Effector memory CD4-positive, alpha-beta T cell (primary cell): Measurements from ENCODE around the gene TAC4.

ENCODE experiments used
- DNase-seq, 3 donors: peaks; one replicate each; pipeline ENCODE4 v3.0.0-alpha.2; 2020
- H3K27ac ChIP-seq: 2 replicates; pipeline ENCODE4 v1.7.0; 2013; ENCODE audit warnings: mild to moderate bottlenecking, low read length, moderate library complexity; ENCODE audit not compliant: insufficient read depth, poor library complexity, severe bottlenecking
- H3K27me3 ChIP-seq: replicated peaks from 2 replicates; pipeline ENCODE4 v1.7.0; 2013; ENCODE audit warnings: mild to moderate bottlenecking, low read length; ENCODE audit not compliant: insufficient read depth, control insufficient read depth, poor library complexity, severe bottlenecking
- H3K36me3 ChIP-seq: 2 replicates; pipeline ENCODE4 v1.7.0; 2013; ENCODE audit warnings: mild to moderate bottlenecking, low read length, moderate library complexity; ENCODE audit not compliant: control insufficient read depth, insufficient read depth
- H3K4me1 ChIP-seq: 2 replicates; pipeline ENCODE4 v1.7.0; 2013; ENCODE audit warnings: low read length, mild to moderate bottlenecking; ENCODE audit not compliant: control insufficient read depth, insufficient read depth, poor library complexity, severe bottlenecking
- H3K4me3 ChIP-seq: 2 replicates; pipeline ENCODE4 v1.7.0; 2013; ENCODE audit warnings: low read length, low read depth, mild to moderate bottlenecking; ENCODE audit not compliant: insufficient read depth, poor library complexity, severe bottlenecking
- H3K9me3 ChIP-seq: 2 replicates; pipeline ENCODE4 v1.7.0; 2013; ENCODE audit warnings: mild to moderate bottlenecking, low read length, moderate library complexity; ENCODE audit not compliant: control insufficient read depth

Gene TAC4

DNA sequence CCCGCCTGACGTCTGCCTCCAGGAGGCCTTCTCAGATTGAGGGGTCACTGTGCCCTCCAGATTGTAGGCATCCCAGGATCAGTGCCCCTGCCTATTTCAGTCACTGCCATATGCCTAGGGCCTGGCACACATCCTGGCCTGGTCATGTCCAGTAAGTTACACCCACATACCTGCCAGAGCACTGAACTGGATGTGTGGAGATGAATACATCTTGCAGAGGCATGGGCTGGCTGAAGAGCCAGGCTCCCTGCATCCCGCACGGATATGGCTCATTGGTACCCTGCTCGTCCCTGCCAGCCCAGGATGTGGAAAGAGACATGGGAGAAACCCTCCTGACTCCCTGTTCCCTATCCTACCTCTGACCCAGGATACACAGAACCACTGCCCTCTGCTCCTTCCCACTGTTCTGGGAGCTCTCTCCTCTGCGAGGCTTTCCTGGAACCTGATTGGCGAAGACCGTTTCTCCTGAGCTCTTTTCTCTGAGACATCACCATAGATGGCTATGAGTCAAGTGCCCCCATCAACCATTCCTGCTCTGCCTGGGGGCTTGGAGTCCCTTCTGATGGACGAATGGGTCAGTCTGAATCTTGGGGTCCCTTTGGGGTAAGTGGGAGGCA is 40.0 kb upstream of the TAC4 start:
- Histone ChIP-seq H3K36me3 (no peaks in the 10 kb centered on the region), H3K9me3 (no peaks in the 10 kb centered on the region), H3K4me1 (no peaks in the 10 kb centered on the region), H3K27ac (no peak overlapping the region), H3K4me3 (no peak overlapping the region), H3K27me3 (peaks cover 16% of the 10 kb centered on the region)
- no peak for DNase-seq

DNA sequence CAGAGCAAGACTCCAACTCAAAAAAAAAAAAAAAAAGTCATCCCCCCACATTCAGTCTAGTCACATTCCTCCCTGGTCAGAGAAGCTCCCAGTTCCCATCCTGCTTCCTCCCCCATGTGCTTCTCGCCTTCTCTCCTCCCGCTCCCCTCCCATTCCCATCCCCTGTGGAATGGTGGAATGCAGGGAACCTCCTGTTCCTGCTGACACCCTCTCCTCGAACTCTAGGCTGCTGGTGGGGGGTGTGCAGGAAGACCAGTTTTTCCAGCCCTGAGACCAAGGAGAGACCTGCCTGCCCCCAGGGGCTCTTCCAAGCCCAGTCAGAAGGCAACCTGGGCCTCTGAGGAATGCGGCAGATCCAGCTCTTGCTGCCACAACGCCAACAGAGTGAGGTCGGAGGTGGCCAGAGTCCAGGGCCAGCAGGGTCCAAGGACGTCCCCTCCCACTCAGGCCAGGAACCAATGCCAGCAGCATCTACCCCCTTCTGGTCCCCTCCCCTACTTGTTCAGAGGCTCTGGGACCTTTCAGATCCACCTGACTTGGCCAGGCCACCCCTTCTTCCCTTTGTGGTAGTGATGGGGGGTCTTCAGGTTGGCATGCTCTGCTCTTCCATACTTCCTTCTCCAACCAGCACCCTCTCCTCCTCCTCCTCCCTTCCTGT is 39.3 kb upstream of the TAC4 start:
- Histone ChIP-seq H3K4me1 (no peaks in the 10 kb centered on the region), H3K36me3 (no peaks in the 10 kb centered on the region), H3K4me3 (no peak overlapping the region), H3K27me3 (peaks cover 16% of the 10 kb centered on the region), H3K27ac (no peak overlapping the region), H3K9me3 (no peaks in the 10 kb centered on the region)
- no peak for DNase-seq

DNA sequence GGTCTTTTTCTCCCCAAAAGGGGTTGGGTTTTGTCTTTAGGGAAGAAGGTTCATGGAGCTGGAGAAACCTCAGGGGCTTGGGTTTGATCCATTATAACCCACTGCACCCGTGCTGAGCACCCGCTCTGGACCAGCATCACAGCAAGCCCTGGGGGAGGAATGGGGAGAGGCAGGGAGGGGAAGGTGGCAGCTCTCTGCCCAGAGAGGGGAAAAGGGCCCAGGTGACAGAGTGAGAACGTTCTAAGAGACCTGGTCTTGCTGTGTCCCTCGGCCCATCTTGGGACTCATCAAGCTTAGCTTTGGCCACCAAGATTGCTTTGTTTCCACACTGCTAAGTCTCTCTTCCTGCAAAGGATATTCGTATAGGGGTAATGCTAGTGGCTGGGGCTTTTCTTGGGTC is 38.2 kb upstream of the TAC4 start:
- no peaks in the 10 kb centered on the region for H3K36me3 ChIP-seq
- no peaks in the 10 kb centered on the region for H3K9me3 ChIP-seq
- H3K4me1 ChIP-seq = no peaks in the 10 kb centered on the region
- no peak overlapping the region for H3K4me3 ChIP-seq
- peaks cover 22% of the 10 kb centered on the region for H3K27me3 ChIP-seq
- DNase-seq = no peak
- H3K27ac ChIP-seq = no peak overlapping the region

DNA sequence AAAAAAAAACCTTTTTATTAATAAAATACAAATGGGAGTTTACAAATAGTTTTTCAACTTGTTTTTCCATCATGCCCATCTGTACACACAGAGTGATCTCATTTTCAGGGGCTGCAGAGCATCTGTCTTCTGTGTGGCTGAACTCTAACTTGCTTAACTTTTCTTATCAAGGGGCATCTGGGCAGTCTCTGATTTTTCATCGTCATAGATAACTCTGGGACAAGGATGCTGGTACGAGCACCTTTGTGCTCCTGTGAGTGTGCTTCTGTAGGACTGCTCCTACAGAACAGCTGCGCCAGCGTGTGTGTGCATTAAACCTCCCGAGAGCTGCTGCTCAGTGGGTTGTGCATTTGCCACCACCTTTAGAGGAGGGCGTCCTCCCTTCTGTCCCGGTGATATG is 34.6 kb upstream of the TAC4 start:
- peaks cover 22% of the 10 kb centered on the region for H3K27me3 ChIP-seq

DNA sequence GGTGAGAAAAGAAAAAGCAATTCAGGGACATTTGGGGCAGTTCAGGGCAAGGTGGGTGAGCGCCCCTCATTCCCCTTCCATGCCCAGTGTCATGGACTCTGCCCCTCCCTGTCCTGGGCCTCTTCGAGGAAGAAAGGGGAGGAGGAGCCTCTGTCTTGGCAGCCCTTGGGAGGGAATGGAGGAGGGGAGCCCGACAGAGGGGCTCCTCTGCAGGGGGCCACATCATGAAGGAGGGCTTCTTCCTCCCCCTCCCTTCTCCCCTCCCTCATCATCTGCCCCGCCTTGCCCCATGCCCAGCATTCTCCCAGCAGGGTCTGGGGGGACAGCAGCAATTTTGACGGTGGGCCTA is 33.2 kb upstream of the TAC4 start:
- DNase-seq = no peak
- no peaks in the 10 kb centered on the region for H3K9me3 ChIP-seq
- H3K27me3 ChIP-seq = peaks cover 22% of the 10 kb centered on the region
- H3K4me3 ChIP-seq = no peak overlapping the region
- no peak overlapping the region for H3K27ac ChIP-seq
- H3K36me3 ChIP-seq = no peaks in the 10 kb centered on the region
- H3K4me1 ChIP-seq = peaks cover 7% of the 10 kb centered on the region

More for the DNA sequence above, 34.6 kb upstream of the TAC4 start:
- Histone ChIP-seq H3K36me3 (no peaks in the 10 kb centered on the region), H3K4me3 (no peak overlapping the region), H3K27ac (no peak overlapping the region), H3K9me3 (no peaks in the 10 kb centered on the region), H3K4me1 (peaks cover 7% of the 10 kb centered on the region)
- no peak for DNase-seq

DNA sequence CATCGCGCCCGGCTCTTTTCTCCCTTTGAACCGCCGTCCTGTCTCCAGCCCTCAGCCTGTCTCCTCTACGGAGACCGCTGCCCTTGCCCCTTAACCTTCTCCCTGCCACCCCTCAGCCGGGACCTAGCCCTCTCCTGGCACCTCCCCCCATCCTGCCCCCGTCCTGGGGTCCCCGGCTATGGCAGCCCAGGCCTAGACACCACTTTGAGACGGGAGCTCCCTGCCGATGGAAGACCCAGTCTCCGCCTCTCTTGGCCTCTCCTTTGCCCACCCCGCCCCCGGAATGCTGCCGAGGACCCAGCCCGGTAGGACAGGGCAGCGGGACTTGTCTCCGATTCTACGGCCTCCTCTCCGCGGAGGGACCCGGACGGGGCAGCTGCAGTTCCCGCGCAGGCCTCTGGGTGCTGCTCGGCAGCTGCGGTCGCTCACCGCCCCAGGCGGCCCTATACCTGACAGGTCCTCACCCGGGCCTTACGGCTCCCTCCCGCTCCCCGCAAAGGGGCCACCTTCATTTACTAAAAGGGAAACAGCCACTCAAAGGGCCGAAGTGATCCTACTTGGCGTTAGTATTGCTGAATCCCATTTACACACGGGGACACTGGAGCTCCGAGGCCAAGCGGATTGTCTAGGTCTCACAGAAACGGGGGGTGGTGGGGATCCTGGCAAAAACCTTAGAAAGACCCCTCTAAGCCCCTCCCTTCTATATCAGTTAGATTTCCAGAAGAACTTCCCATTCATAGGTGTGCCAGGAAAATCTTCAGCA is 32.6 kb upstream of the TAC4 start:
- H3K9me3 ChIP-seq = no peaks in the 10 kb centered on the region
- DNase-seq = peak; percentile 37 to 50 (median 41)
- H3K4me3 ChIP-seq = no peak overlapping the region
- H3K27me3 ChIP-seq = peaks cover 22% of the 10 kb centered on the region
- no peaks in the 10 kb centered on the region for H3K36me3 ChIP-seq
- peaks cover 7% of the 10 kb centered on the region for H3K4me1 ChIP-seq
- no peak overlapping the region for H3K27ac ChIP-seq

DNA sequence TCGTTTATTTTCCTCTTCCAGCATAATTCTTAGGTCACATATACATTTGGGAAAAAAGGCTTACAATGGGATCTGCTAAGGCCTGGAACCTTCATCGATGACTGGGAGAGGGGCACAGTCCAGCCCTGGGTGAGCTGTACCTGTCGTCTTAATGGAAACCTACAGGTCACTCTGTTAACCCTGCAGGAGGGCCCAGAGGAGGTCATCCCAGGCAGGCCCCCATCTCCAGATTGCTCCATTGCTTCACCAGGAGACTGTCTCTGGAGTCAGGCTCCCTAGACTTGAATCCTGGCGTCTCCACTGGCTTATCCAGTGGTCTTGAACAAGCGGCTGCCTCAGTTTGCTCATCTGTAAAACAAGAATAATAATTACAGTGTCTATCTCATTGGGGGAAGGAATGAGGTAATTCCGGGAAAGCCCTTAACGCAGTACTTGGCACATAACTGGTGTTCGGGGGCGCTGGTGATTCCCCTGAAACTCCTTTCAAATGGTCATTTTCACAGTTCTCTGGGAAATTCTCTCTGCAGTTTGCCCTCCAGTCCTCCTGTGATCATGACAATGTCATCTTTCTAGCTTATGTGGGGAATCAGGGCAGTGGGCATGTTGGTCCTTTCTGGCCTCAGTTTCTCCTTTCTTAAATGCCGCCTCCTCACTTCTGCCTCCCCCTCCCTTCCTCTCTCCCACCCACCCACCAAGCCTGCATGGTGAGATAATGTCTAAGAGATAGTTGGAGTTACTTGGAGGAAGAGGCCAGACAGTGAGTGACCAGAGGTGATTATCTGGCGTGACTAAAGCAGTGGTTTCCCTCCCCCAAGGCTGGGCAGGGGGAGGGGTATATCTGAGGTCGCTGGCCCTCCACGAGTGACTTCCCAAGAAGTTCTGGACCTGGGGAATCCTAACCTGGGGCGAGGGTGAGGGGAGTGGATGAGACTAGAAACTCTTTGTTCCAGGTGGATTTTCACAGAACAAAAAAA is 31.3 kb upstream of the TAC4 start:
- no peak for DNase-seq
- Histone ChIP-seq H3K4me3 (no peak overlapping the region), H3K9me3 (no peaks in the 10 kb centered on the region), H3K27me3 (peaks cover 22% of the 10 kb centered on the region), H3K4me1 (peaks cover 7% of the 10 kb centered on the region), H3K27ac (no peak overlapping the region), H3K36me3 (no peaks in the 10 kb centered on the region)

DNA sequence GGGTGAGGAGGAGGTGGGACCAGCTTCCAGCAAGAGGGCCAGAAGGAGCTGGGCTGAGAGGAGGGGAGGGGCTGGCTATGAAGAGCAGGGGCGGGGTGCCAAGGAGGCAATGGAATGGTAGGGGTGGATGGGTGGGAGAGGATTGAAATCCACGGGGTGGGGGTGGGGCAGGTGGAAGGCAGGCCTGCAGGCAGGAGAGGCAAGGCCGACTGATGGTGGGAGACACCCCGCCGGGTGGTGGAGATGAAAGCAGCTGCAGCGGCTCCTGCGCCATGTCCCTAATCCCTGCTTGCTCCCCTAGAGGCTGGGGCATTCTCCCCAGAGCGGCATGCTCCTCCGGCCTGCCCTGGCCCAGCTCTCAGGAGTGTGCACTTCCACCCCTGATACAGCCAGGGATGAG is 27.8 kb upstream of the TAC4 start:
- no peak for DNase-seq
- peaks cover 17% of the 10 kb centered on the region for H3K4me1 ChIP-seq
- H3K27me3 ChIP-seq = peaks cover 10% of the 10 kb centered on the region
- H3K4me3 ChIP-seq = no peak overlapping the region
- H3K27ac ChIP-seq = no peak overlapping the region
- H3K9me3 ChIP-seq = no peaks in the 10 kb centered on the region
- no peaks in the 10 kb centered on the region for H3K36me3 ChIP-seq

DNA sequence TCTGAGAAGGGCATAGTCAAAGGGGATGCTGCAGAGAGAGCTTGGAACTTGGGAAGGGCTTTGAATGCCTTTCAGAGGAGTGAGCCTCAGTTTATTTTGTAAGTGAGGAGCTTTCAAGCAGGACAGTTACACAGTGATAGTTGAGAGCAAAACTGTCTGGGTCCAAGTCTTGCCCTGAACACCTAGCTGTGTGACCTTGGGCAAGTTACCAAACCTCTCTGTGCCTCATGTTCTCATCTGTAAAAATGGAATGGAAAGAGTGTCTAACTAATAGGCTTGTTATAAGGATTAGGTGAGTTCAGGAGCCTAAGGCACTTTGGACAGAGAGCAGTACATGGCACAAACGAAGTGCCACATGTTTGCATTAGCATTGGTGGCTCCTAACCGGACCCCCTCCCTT is 27.0 kb upstream of the TAC4 start:
- no peaks in the 10 kb centered on the region for H3K9me3 ChIP-seq
- H3K4me1 ChIP-seq = peaks cover 13% of the 10 kb centered on the region
- no peak for DNase-seq
- H3K36me3 ChIP-seq = no peaks in the 10 kb centered on the region
- H3K27me3 ChIP-seq = peaks cover 4% of the 10 kb centered on the region
- H3K4me3 ChIP-seq = no peak overlapping the region
- H3K27ac ChIP-seq = no peak overlapping the region
